Neural cell (in vitro differentiated cells): ENCODE results near the gene LY6G5C. TPM values are rescaled to one million over a fixed set of nuclear protein-coding genes. Genes with fewer than 3 reads are reported as not detected.
A peak's percentile ranks its signal among the peaks of the same experiment; 100 is the strongest.

Experiments used
- H2AFZ ChIP-seq: fragments of 200-600, 300-800 bp; sonication (generic), shearing (Covaris generic); 2 replicates; pipeline ENCODE4 v1.6.0; 2014; ENCODE audit warnings: low read depth, mild to moderate bottlenecking, antibody characterized with exemption, low read length, moderate library complexity
- H3F3A ChIP-seq: fragments of 200-600 bp; shearing (Covaris generic); 2 replicates; pipeline ENCODE4 v1.6.1; 2016; ENCODE audit warnings: mild to moderate bottlenecking, moderate library complexity, mixed read lengths, antibody characterized with exemption, low read length; ENCODE audit not compliant: insufficient read depth, poor library complexity, severe bottlenecking
- H3K27ac ChIP-seq: fragments of 200-600, 300-800 bp; sonication (generic), shearing (Covaris generic); 2 replicates; pipeline ENCODE4 v1.5.1; 2014; ENCODE audit warnings: mild to moderate bottlenecking, low read length, moderate library complexity
- H3K27me3 ChIP-seq: fragments of 300-800, 200-600 bp; sonication (generic), shearing (Covaris generic); 2 replicates; pipeline ENCODE4 v1.6.0; 2014; ENCODE audit warnings: mild to moderate bottlenecking, low read depth, low read length, moderate library complexity; ENCODE audit not compliant: insufficient read depth
- H3K36me3 ChIP-seq: fragments of 300-800, 200-600 bp; sonication (generic), shearing (Covaris generic); 2 replicates; pipeline ENCODE4 v1.5.1; 2014; ENCODE audit warnings: mild to moderate bottlenecking, antibody characterized with exemption, low read length, moderate library complexity; ENCODE audit not compliant: insufficient read depth
- H3K4me2 ChIP-seq: fragments of 300-800, 200-600 bp; sonication (generic), shearing (Covaris generic); 2 replicates; pipeline ENCODE4 v1.6.0; 2014; ENCODE audit warnings: mild to moderate bottlenecking, low read length
- H3K4me3 ChIP-seq: fragments of 300-800, 200-600 bp; sonication (generic), shearing (Covaris generic); 2 replicates; pipeline ENCODE4 v1.5.1; 2014; ENCODE audit warnings: mild to moderate bottlenecking, low read length, moderate library complexity
- H3K79me2 ChIP-seq: fragments of 200-600 bp; shearing (Covaris generic); replicated peaks from 2 replicates; pipeline ENCODE4 v1.6.0; 2014; ENCODE audit warnings: mild to moderate bottlenecking, low read length, moderate library complexity; ENCODE audit not compliant: insufficient read depth
- H3K9ac ChIP-seq: fragments of 300-800, 200-600 bp; sonication (generic), shearing (Covaris generic); 2 replicates; pipeline ENCODE4 v1.6.1; 2016; ENCODE audit warnings: mild to moderate bottlenecking, low read length, mixed read lengths
- H3K9me2 ChIP-seq: fragments of 200-600 bp; shearing (Covaris generic); 2 replicates; pipeline ENCODE4 v1.6.1; 2016; ENCODE audit warnings: mild to moderate bottlenecking, low read length, mixed read lengths; ENCODE audit not compliant: insufficient read depth
- H3K9me3 ChIP-seq: fragments of 200-600, 300-800 bp; sonication (generic), shearing (Covaris generic); 2 replicates; pipeline ENCODE4 v1.6.1; 2016; ENCODE audit warnings: mild to moderate bottlenecking, mixed run types, low read length, moderate library complexity, mixed read lengths
- H4K20me1 ChIP-seq: fragments of 200-600 bp; shearing (Covaris generic); 2 replicates; pipeline ENCODE4 v1.6.1; 2016; ENCODE audit warnings: mild to moderate bottlenecking, mixed run types; ENCODE audit not compliant: insufficient read depth
- CTCF ChIP-seq: fragments of 450-650 bp; IDR thresholded peaks from 2 replicates; pipeline ENCODE4 v1.5.1; 2014; ENCODE audit warnings: antibody characterized with exemption, mild to moderate bottlenecking, moderate library complexity; ENCODE audit not compliant: poor library complexity, severe bottlenecking
- EP300 ChIP-seq: fragments of 450-650 bp; conservative IDR thresholded peaks from 2 replicates; pipeline ENCODE4 v1.6.1; 2014; ENCODE audit warnings: antibody characterized with exemption, mild to moderate bottlenecking, moderate library complexity; ENCODE audit not compliant: poor library complexity, severe bottlenecking
- EZH2 ChIP-seq: fragments of 200-600, 300-800 bp; shearing (Covaris generic), sonication (generic); IDR thresholded peaks from 2 replicates; pipeline ENCODE4 v1.6.1; 2014; ENCODE audit warnings: antibody characterized with exemption, low read length, borderline replicate concordance, mild to moderate bottlenecking; ENCODE audit not compliant: insufficient read depth, poor library complexity, severe bottlenecking
- MXI1 ChIP-seq: fragments of 450-650 bp; conservative IDR thresholded peaks from 2 replicates; pipeline ENCODE4 v1.6.1; 2014; ENCODE audit warnings: antibody characterized with exemption, mild to moderate bottlenecking; ENCODE audit not compliant: poor library complexity, severe bottlenecking
- POLR2AphosphoS5 ChIP-seq: IDR thresholded peaks from 2 replicates; pipeline ENCODE4 v1.6.1; 2012
- RAD21 ChIP-seq: fragments of 450-650 bp; conservative IDR thresholded peaks from 2 replicates; pipeline ENCODE4 v1.6.1; 2014; ENCODE audit warnings: antibody characterized with exemption, mild to moderate bottlenecking, moderate library complexity
- SMC3 ChIP-seq: fragments of 450-650 bp; conservative IDR thresholded peaks from 2 replicates; pipeline ENCODE4 v1.6.1; 2014; ENCODE audit warnings: antibody characterized with exemption, mild to moderate bottlenecking, moderate library complexity; ENCODE audit not compliant: poor library complexity
- TAF1 ChIP-seq: IDR thresholded peaks from 2 replicates; pipeline ENCODE4 v1.6.1; 2012; ENCODE audit warnings: low read depth
- polyA plus RNA-seq: library from polyadenylated mRNA; depleted of rRNA; stranded (reverse); fragments of >200 nt; gene quantifications from 2 replicates; pipeline ENCODE4 v1.2.3, GENCODE V29; 2014
- TF ChIP-seq, protein P1 (sequence below): IDR thresholded peaks from 2 replicates; pipeline ENCODE4 v1.6.1; 2012; ENCODE audit warnings: borderline replicate concordance

LY6G5C gene
- polyA plus RNA-seq, 1 donor from 2014 or later: 13.4 TPM

GRCh38 chr6:31729515-31729978, 48.7 kb upstream of the LY6G5C start:
- H3K27me3 ChIP-seq: no peaks in the 10 kb centered on the region
- no peaks in the 10 kb centered on the region for H3K9me2 ChIP-seq
- H3K79me2 ChIP-seq: peaks cover 24% of the 10 kb centered on the region
- no peaks in the 10 kb centered on the region for H4K20me1 ChIP-seq
- H3K4me3 ChIP-seq: peak overlapping the region; percentile 92
- TF ChIP-seq MXI1: peak; percentile 52
- no peak for TF ChIP-seq POLR2AphosphoS5
- peak; percentile 80 for TF ChIP-seq SMC3
- peak; percentile 95 for TF ChIP-seq CTCF
- no peak for TF ChIP-seq EZH2
- no peak for TF ChIP-seq TAF1
- peak; percentile 84 for TF ChIP-seq RAD21
- TF ChIP-seq EP300: peak; percentile 15
- TF ChIP-seq, protein P1, sequence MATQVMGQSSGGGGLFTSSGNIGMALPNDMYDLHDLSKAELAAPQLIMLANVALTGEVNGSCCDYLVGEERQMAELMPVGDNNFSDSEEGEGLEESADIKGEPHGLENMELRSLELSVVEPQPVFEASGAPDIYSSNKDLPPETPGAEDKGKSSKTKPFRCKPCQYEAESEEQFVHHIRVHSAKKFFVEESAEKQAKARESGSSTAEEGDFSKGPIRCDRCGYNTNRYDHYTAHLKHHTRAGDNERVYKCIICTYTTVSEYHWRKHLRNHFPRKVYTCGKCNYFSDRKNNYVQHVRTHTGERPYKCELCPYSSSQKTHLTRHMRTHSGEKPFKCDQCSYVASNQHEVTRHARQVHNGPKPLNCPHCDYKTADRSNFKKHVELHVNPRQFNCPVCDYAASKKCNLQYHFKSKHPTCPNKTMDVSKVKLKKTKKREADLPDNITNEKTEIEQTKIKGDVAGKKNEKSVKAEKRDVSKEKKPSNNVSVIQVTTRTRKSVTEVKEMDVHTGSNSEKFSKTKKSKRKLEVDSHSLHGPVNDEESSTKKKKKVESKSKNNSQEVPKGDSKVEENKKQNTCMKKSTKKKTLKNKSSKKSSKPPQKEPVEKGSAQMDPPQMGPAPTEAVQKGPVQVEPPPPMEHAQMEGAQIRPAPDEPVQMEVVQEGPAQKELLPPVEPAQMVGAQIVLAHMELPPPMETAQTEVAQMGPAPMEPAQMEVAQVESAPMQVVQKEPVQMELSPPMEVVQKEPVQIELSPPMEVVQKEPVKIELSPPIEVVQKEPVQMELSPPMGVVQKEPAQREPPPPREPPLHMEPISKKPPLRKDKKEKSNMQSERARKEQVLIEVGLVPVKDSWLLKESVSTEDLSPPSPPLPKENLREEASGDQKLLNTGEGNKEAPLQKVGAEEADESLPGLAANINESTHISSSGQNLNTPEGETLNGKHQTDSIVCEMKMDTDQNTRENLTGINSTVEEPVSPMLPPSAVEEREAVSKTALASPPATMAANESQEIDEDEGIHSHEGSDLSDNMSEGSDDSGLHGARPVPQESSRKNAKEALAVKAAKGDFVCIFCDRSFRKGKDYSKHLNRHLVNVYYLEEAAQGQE: peak; percentile 0
- no peaks in the 10 kb centered on the region for H3K9me3 ChIP-seq
- H3K4me2 ChIP-seq: peak overlapping the region; percentile 92
- no peaks in the 10 kb centered on the region for H3K36me3 ChIP-seq
- H2AFZ ChIP-seq: peak overlapping the region; percentile 97
- H3K27ac ChIP-seq: peak overlapping the region; percentile 76
- peak overlapping the region; percentile 96 for H3K9ac ChIP-seq
- H3F3A ChIP-seq: no peaks in the 10 kb centered on the region

GRCh38 chr6:31728767-31729514, 48.1 kb upstream of the LY6G5C start, which contains the start of gene DDAH2:
Gene DDAH2, minus strand, starts transcription at chr6:31729299. Its CDS starts 138 bp downstream, at chr6:31729161.
- peak within 1 kb of the TSS; percentile 92 for H3K4me2 ChIP-seq
- no peaks in the 10 kb centered on the region for H3K9me3 ChIP-seq
- no peaks in the 10 kb centered on the region for H4K20me1 ChIP-seq
- H3K27ac ChIP-seq: peak within 1 kb of the TSS; percentile 76
- H3K27me3 ChIP-seq: no peaks in the 10 kb centered on the region
- peaks cover 24% of the 10 kb centered on the region for H3K79me2 ChIP-seq
- H3F3A ChIP-seq: no peaks in the 10 kb centered on the region
- TF ChIP-seq POLR2AphosphoS5: no peak
- TF ChIP-seq SMC3: no peak
- no peak for TF ChIP-seq CTCF
- no peak for TF ChIP-seq RAD21
- peak within 1 kb of the TSS; percentile 96 for H3K9ac ChIP-seq
- no peaks in the 10 kb centered on the region for H3K36me3 ChIP-seq
- H3K9me2 ChIP-seq: no peaks in the 10 kb centered on the region
- H3K4me3 ChIP-seq: peak within 1 kb of the TSS; percentile 92
- peak within 1 kb of the TSS; percentile 97 for H2AFZ ChIP-seq
